ENCODE results near the gene AGA. TPM values are rescaled to one million over a fixed set of nuclear protein-coding genes. Genes with fewer than 3 reads are reported as not detected.

Gene AGA
- total RNA-seq, 1 donor from 2014 or later = 26.1 TPM

DNA sequence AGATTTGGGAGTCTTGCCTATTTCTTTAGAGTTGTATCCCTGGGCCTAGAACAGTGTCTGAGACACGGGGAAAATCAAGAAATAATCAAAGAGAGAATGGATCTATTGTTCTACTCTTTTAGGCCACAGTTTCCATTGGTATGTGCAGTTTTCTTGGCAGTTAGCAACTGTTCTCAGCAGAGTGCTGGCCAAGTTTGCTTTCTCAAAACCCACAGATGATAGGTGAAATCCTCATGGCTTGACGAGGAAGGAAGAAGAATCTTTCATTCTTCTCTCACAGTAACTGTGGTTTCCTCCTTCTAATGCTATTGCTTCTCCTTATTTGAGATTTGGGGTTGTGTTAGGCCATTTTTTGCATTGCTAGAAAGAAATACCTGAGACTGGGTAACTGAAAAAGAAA lies 42.2 kb downstream of the AGA start:
- no peaks in the 10 kb centered on the region for H3K4me1 Mint-ChIP-seq (ENCODE audit: unreplicated experiment)
- H3K27ac Mint-ChIP-seq (ENCODE audit: unreplicated experiment) = no peak overlapping the region
- TF ChIP-seq, protein P1, sequence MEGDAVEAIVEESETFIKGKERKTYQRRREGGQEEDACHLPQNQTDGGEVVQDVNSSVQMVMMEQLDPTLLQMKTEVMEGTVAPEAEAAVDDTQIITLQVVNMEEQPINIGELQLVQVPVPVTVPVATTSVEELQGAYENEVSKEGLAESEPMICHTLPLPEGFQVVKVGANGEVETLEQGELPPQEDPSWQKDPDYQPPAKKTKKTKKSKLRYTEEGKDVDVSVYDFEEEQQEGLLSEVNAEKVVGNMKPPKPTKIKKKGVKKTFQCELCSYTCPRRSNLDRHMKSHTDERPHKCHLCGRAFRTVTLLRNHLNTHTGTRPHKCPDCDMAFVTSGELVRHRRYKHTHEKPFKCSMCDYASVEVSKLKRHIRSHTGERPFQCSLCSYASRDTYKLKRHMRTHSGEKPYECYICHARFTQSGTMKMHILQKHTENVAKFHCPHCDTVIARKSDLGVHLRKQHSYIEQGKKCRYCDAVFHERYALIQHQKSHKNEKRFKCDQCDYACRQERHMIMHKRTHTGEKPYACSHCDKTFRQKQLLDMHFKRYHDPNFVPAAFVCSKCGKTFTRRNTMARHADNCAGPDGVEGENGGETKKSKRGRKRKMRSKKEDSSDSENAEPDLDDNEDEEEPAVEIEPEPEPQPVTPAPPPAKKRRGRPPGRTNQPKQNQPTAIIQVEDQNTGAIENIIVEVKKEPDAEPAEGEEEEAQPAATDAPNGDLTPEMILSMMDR (IDR thresholded peaks at IDR 0.05) = no peak
- no peak for DNase-seq (ENCODE audit: extremely low spot score, unreplicated experiment)
- H3K27me3 Mint-ChIP-seq (ENCODE audit: unreplicated experiment) = peaks cover 22% of the 10 kb centered on the region
- peaks cover 10% of the 10 kb centered on the region for H3K9me3 Mint-ChIP-seq (ENCODE audit: unreplicated experiment)
- H3K4me3 Mint-ChIP-seq (ENCODE audit: unreplicated experiment) = no peak overlapping the region
- H3K36me3 Mint-ChIP-seq (ENCODE audit: unreplicated experiment) = no peaks in the 10 kb centered on the region

DNA sequence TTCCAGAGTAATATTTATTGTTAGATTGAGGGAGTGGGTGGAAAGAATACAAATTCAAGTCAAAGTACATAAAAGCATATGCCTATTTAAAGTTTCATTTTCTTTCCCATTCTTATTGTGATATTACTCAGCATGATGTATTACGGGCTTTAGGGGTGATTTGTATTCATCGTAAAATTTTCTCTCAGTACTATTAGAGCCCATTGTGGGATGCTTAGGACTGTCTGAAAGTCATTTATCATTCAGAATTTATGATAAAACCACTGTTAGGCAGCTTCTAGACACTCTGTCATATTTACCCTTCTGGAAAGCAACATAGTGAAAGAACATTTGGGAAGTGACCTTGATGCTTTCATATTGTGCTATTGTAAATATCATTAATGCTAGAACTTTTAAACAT lies 45.9 kb downstream of the AGA start:
- H3K4me3 Mint-ChIP-seq (ENCODE audit: unreplicated experiment) = no peak overlapping the region
- no peak for DNase-seq (ENCODE audit: extremely low spot score, unreplicated experiment)
- no peaks in the 10 kb centered on the region for H3K4me1 Mint-ChIP-seq (ENCODE audit: unreplicated experiment)
- H3K9me3 Mint-ChIP-seq (ENCODE audit: unreplicated experiment) = peaks cover 10% of the 10 kb centered on the region
- TF ChIP-seq, protein P1 (IDR thresholded peaks at IDR 0.05) = no peak
- peaks cover 11% of the 10 kb centered on the region for H3K27me3 Mint-ChIP-seq (ENCODE audit: unreplicated experiment)
- H3K27ac Mint-ChIP-seq (ENCODE audit: unreplicated experiment) = no peak overlapping the region
- H3K36me3 Mint-ChIP-seq (ENCODE audit: unreplicated experiment) = no peaks in the 10 kb centered on the region

DNA sequence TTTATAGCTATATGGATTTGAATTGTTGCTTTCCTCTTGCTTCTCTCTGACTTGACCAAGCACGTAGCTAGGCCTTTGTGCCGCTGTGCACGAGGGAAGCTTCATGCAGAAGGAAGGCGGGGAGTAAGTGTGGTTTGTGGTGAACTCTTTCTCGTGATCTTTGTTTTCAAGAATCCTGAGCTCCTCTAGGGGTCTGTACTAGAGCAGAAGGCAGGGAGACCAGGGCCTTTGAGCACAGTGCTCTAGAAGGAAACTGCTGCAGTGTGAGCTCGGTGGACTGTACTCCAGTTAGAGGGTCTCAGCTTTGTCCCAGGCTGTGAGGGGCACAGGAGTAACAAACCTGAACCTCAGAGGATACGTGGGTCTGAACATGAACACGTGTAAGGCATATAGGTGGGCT lies 49.0 kb downstream of the AGA start:
- TF ChIP-seq, protein P1 (IDR thresholded peaks at IDR 0.05) = no peak
- H3K27me3 Mint-ChIP-seq (ENCODE audit: unreplicated experiment) = peaks cover 17% of the 10 kb centered on the region
- H3K4me1 Mint-ChIP-seq (ENCODE audit: unreplicated experiment) = peaks cover 2% of the 10 kb centered on the region
- H3K36me3 Mint-ChIP-seq (ENCODE audit: unreplicated experiment) = no peaks in the 10 kb centered on the region
- peaks cover 6% of the 10 kb centered on the region for H3K9me3 Mint-ChIP-seq (ENCODE audit: unreplicated experiment)
- H3K27ac Mint-ChIP-seq (ENCODE audit: unreplicated experiment) = no peak overlapping the region
- no peak overlapping the region for H3K4me3 Mint-ChIP-seq (ENCODE audit: unreplicated experiment)
- no peak for DNase-seq (ENCODE audit: extremely low spot score, unreplicated experiment)

DNA sequence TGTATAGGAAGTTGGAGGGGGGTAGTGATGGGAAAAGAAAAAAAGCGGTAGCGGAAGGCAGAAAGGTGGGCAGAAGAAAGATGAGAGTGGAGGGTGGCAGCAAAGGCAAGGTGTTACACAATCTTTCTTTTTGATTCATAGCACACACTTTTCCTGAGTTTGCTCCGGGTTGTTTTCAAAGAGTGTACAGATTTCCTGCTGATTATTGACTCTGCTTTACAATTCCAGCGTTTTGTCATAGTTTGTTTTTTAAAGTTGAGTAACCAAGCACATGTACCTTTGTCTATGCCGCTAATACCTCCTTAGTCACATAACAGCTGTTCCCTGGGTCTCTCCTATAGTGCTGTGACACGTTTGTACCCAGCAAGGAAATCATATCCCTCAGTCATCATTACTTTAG lies 50.3 kb downstream of the AGA start:
- Mint-ChIP-seq H3K9me3 (ENCODE audit: unreplicated experiment) (no peaks in the 10 kb centered on the region), H3K4me3 (ENCODE audit: unreplicated experiment) (no peak overlapping the region), H3K4me1 (ENCODE audit: unreplicated experiment) (peaks cover 2% of the 10 kb centered on the region), H3K36me3 (ENCODE audit: unreplicated experiment) (no peaks in the 10 kb centered on the region), H3K27ac (ENCODE audit: unreplicated experiment) (no peak overlapping the region), H3K27me3 (ENCODE audit: unreplicated experiment) (peaks cover 17% of the 10 kb centered on the region)
- TF ChIP-seq, protein P1 (IDR thresholded peaks at IDR 0.05) = no peak
- DNase-seq (ENCODE audit: extremely low spot score, unreplicated experiment) = no peak

DNA sequence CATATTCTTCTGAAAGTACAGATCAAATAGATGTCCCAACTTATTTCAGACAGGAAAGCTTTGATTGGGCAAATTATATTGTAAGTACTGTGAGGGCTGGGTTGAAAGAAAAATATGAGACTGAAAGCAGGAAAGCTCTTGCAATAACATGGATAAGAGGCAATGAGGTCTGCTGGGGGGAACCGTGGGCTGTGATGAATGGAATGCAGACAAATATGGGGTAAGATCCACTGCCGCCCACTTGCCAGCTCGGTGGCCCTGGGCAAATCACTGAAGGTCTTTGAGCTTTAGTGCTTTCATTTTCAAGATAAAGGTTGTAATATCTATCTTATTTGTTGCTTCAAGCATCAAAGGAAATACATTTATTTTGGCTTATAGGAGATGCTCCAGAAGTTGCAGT lies 51.0 kb downstream of the AGA start:
- DNase-seq (ENCODE audit: extremely low spot score, unreplicated experiment) = no peak
- Mint-ChIP-seq H3K27ac (ENCODE audit: unreplicated experiment) (no peak overlapping the region), H3K27me3 (ENCODE audit: unreplicated experiment) (peaks cover 17% of the 10 kb centered on the region), H3K4me1 (ENCODE audit: unreplicated experiment) (peaks cover 5% of the 10 kb centered on the region), H3K36me3 (ENCODE audit: unreplicated experiment) (no peaks in the 10 kb centered on the region), H3K4me3 (ENCODE audit: unreplicated experiment) (no peak overlapping the region), H3K9me3 (ENCODE audit: unreplicated experiment) (no peaks in the 10 kb centered on the region)
- TF ChIP-seq, protein P1 (IDR thresholded peaks at IDR 0.05) = no peak
